ENCODE results near the gene ANKRD9. TPM values are rescaled to one million over a fixed set of nuclear protein-coding genes. Genes with fewer than 3 reads are reported as not detected.

ANKRD9 gene
- total and polyA plus RNA-seq, 10 of the 15 experiments (the other 5 are each of a cell fraction or from before 2014, with no cell fraction given), result 0.03 to 3.6 (median 0.49) TPM

DNA sequence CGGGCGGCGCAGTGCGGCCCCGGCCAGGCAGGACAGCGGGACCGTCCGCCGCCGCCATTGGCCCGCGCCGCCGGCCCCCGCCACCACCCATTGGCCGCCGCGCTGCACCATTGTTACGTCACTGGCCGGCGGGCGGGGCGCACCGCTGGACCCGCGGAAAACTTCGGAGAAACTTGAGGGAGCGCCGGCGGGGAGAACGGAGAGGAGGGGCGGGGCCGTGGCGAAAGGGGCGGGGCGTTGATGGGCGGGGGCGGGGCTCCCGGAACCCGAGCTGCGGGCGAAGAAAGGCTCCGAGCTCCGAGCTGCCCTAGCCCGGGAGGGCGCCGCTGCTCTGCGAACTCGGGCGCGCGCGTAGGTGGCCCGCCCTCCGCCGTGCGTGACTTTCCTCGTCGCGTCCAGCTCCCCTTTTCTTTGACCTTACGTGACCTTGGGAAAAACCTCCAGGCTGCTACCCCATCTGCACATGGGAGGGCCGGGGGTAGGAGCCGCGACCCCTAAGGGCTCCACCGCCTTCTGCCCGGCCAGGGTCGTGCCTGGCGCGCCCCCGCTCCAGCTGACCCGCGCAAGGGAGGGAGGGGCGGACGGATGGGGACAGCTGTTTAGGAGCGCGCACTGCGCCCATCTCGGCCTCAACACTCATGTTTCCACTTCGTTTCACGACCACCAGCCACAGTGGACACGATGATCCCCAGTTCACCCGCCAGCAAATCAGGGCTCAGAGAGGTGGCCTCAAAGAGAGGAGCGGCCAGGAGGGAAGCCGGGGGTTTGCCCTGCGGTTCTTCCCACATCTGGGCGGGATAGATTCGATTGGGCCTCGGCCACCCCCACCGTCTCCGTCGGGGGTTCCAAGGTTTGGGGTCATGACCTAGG lies at the start of gene ANKRD9 (continued):
- TF ChIP-seq POLR2AphosphoS2 (IDR thresholded peaks at IDR 0.05; ENCODE audit: low read depth, low read length) (no peak), KDM1A (IDR thresholded peaks at IDR 0.05; ENCODE audit: borderline replicate concordance) (no peak), CHD2 (IDR thresholded peaks at IDR 0.05; ENCODE audit: borderline replicate concordance, low read depth, low read length) (no peak), RB1 (IDR thresholded peaks at IDR 0.05; ENCODE audit: borderline replicate concordance) (no peak), SUZ12 (IDR thresholded peaks at IDR 0.05; ENCODE audit: unreplicated experiment) (no peak), MXI1 (IDR thresholded peaks at IDR 0.05; ENCODE audit: low read depth, low read length) (no peak), STAT1 (conservative IDR thresholded peaks at IDR 0.05) (no peak), NFXL1 (IDR thresholded peaks at IDR 0.05; ENCODE audit: borderline replicate concordance) (no peak), SMC3 (IDR thresholded peaks at IDR 0.05; ENCODE audit: borderline replicate concordance, low read length) (no peak), SIX5 (IDR thresholded peaks at IDR 0.05; ENCODE audit: low read depth, low read length, severe bottlenecking) (no peak), FOXK2 (IDR thresholded peaks at IDR 0.05) (no peak), IRF4 (IDR thresholded peaks at IDR 0.05; ENCODE audit: low read depth, low read length) (no peak), WRNIP1 (IDR thresholded peaks at IDR 0.05; ENCODE audit: borderline replicate concordance, low read depth, low read length) (no peak)
- TF ChIP-seq, protein P1, sequence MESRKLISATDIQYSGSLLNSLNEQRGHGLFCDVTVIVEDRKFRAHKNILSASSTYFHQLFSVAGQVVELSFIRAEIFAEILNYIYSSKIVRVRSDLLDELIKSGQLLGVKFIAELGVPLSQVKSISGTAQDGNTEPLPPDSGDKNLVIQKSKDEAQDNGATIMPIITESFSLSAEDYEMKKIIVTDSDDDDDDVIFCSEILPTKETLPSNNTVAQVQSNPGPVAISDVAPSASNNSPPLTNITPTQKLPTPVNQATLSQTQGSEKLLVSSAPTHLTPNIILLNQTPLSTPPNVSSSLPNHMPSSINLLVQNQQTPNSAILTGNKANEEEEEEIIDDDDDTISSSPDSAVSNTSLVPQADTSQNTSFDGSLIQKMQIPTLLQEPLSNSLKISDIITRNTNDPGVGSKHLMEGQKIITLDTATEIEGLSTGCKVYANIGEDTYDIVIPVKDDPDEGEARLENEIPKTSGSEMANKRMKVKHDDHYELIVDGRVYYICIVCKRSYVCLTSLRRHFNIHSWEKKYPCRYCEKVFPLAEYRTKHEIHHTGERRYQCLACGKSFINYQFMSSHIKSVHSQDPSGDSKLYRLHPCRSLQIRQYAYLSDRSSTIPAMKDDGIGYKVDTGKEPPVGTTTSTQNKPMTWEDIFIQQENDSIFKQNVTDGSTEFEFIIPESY (IDR thresholded peaks at IDR 0.05), result no peak
- TF ChIP-seq, protein P2, sequence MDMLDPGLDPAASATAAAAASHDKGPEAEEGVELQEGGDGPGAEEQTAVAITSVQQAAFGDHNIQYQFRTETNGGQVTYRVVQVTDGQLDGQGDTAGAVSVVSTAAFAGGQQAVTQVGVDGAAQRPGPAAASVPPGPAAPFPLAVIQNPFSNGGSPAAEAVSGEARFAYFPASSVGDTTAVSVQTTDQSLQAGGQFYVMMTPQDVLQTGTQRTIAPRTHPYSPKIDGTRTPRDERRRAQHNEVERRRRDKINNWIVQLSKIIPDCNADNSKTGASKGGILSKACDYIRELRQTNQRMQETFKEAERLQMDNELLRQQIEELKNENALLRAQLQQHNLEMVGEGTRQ (IDR thresholded peaks at IDR 0.05; ENCODE audit: borderline replicate concordance, low read depth, low read length), result no peak
- TF ChIP-seq, protein P3, sequence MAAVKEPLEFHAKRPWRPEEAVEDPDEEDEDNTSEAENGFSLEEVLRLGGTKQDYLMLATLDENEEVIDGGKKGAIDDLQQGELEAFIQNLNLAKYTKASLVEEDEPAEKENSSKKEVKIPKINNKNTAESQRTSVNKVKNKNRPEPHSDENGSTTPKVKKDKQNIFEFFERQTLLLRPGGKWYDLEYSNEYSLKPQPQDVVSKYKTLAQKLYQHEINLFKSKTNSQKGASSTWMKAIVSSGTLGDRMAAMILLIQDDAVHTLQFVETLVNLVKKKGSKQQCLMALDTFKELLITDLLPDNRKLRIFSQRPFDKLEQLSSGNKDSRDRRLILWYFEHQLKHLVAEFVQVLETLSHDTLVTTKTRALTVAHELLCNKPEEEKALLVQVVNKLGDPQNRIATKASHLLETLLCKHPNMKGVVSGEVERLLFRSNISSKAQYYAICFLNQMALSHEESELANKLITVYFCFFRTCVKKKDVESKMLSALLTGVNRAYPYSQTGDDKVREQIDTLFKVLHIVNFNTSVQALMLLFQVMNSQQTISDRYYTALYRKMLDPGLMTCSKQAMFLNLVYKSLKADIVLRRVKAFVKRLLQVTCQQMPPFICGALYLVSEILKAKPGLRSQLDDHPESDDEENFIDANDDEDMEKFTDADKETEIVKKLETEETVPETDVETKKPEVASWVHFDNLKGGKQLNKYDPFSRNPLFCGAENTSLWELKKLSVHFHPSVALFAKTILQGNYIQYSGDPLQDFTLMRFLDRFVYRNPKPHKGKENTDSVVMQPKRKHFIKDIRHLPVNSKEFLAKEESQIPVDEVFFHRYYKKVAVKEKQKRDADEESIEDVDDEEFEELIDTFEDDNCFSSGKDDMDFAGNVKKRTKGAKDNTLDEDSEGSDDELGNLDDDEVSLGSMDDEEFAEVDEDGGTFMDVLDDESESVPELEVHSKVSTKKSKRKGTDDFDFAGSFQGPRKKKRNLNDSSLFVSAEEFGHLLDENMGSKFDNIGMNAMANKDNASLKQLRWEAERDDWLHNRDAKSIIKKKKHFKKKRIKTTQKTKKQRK (IDR thresholded peaks at IDR 0.05; ENCODE audit: low read depth, low read length), result no peak
- TF ChIP-seq, protein P4, sequence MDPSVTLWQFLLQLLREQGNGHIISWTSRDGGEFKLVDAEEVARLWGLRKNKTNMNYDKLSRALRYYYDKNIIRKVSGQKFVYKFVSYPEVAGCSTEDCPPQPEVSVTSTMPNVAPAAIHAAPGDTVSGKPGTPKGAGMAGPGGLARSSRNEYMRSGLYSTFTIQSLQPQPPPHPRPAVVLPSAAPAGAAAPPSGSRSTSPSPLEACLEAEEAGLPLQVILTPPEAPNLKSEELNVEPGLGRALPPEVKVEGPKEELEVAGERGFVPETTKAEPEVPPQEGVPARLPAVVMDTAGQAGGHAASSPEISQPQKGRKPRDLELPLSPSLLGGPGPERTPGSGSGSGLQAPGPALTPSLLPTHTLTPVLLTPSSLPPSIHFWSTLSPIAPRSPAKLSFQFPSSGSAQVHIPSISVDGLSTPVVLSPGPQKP (IDR thresholded peaks at IDR 0.05; ENCODE audit: low read depth, low read length), result no peak
- TF ChIP-seq, protein P5, sequence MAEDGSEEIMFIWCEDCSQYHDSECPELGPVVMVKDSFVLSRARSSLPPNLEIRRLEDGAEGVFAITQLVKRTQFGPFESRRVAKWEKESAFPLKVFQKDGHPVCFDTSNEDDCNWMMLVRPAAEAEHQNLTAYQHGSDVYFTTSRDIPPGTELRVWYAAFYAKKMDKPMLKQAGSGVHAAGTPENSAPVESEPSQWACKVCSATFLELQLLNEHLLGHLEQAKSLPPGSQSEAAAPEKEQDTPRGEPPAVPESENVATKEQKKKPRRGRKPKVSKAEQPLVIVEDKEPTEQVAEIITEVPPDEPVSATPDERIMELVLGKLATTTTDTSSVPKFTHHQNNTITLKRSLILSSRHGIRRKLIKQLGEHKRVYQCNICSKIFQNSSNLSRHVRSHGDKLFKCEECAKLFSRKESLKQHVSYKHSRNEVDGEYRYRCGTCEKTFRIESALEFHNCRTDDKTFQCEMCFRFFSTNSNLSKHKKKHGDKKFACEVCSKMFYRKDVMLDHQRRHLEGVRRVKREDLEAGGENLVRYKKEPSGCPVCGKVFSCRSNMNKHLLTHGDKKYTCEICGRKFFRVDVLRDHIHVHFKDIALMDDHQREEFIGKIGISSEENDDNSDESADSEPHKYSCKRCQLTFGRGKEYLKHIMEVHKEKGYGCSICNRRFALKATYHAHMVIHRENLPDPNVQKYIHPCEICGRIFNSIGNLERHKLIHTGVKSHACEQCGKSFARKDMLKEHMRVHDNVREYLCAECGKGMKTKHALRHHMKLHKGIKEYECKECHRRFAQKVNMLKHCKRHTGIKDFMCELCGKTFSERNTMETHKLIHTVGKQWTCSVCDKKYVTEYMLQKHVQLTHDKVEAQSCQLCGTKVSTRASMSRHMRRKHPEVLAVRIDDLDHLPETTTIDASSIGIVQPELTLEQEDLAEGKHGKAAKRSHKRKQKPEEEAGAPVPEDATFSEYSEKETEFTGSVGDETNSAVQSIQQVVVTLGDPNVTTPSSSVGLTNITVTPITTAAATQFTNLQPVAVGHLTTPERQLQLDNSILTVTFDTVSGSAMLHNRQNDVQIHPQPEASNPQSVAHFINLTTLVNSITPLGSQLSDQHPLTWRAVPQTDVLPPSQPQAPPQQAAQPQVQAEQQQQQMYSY (CRISPR knock-in tag; IDR thresholded peaks at IDR 0.05), result no peak

Data from GM12878 (cell line).